Astrocyte (in vitro differentiated cells and primary cell): Measurements from ENCODE around the gene SLC7A6OS. TPM values are rescaled to one million over a fixed set of nuclear protein-coding genes. Genes with fewer than 3 reads are reported as not detected.

Source experiments
- DNase-seq: peaks from one replicate; pipeline ENCODE4 v3.0.0-alpha.2; 2010; ENCODE audit warnings: low read depth
- FAIRE-seq: peaks from 2 replicates; lab custom pipeline; 2011; peaks lifted over from hg19 to GRCh38; lab: Jason Lieb, UNC
- H2AFZ ChIP-seq: 2 replicates; pipeline ENCODE4 v1.6.0; 2012; ENCODE audit warnings: low read depth, low read length, inconsistent platforms
- H3K27ac ChIP-seq: 2 replicates; pipeline ENCODE4 v1.5.1; 2011; ENCODE audit warnings: low read depth, low read length, inconsistent platforms
- H3K27me3 ChIP-seq: 2 replicates; pipeline ENCODE4 v1.6.0; 2011; ENCODE audit warnings: low read length, inconsistent platforms; ENCODE audit not compliant: insufficient read depth
- H3K36me3 ChIP-seq: 2 replicates; pipeline ENCODE4 v1.5.1; 2011; ENCODE audit warnings: low read length, inconsistent platforms; ENCODE audit not compliant: insufficient read depth
- H3K4me1 ChIP-seq: 2 replicates; pipeline ENCODE4 v1.5.1; 2011; ENCODE audit warnings: low read length, inconsistent platforms; ENCODE audit not compliant: insufficient read depth
- H3K4me2 ChIP-seq: 2 replicates; pipeline ENCODE4 v1.6.0; 2012; ENCODE audit warnings: low read length, inconsistent platforms
- H3K4me3 ChIP-seq: 2 replicates; pipeline ENCODE4 v1.5.1; 2011; ENCODE audit warnings: low read depth, mild to moderate bottlenecking, low read length, inconsistent platforms; ENCODE audit not compliant: insufficient read depth
- H3K79me2 ChIP-seq: 2 replicates; pipeline ENCODE4 v1.6.0; 2012; ENCODE audit warnings: mild to moderate bottlenecking, low read length, inconsistent platforms; ENCODE audit not compliant: insufficient read depth
- H3K9ac ChIP-seq: 2 replicates; pipeline ENCODE4 v1.6.0; 2012; ENCODE audit warnings: mild to moderate bottlenecking, low read length, inconsistent platforms
- H3K9me3 ChIP-seq: 2 replicates; pipeline ENCODE4 v1.5.1; 2012; ENCODE audit warnings: low read depth, mild to moderate bottlenecking, low read length, inconsistent platforms; ENCODE audit not compliant: insufficient read depth
- H4K20me1 ChIP-seq: 2 replicates; pipeline ENCODE4 v1.6.0; 2012; ENCODE audit warnings: low read length, inconsistent platforms; ENCODE audit not compliant: insufficient read depth
- H3K27ac Mint-ChIP-seq: one replicate; pipeline ENCODE4 v1.8.0; 2021; ENCODE audit warnings: mild to moderate bottlenecking, mixed read lengths; ENCODE audit not compliant: unreplicated experiment
- H3K27me3 Mint-ChIP-seq: one replicate; pipeline ENCODE4 v1.8.0; 2021; ENCODE audit warnings: low read depth, mixed read lengths; ENCODE audit not compliant: unreplicated experiment
- H3K36me3 Mint-ChIP-seq: one replicate; pipeline ENCODE4 v1.8.0; 2021; ENCODE audit warnings: low read depth, mixed read lengths; ENCODE audit not compliant: unreplicated experiment
- H3K4me1 Mint-ChIP-seq: one replicate; pipeline ENCODE4 v1.8.0; 2021; ENCODE audit warnings: low read depth, mixed read lengths; ENCODE audit not compliant: unreplicated experiment
- H3K4me3 Mint-ChIP-seq: one replicate; pipeline ENCODE4 v1.8.0; 2021; ENCODE audit warnings: mild to moderate bottlenecking, moderate library complexity, mixed read lengths; ENCODE audit not compliant: unreplicated experiment
- H3K9me3 Mint-ChIP-seq: one replicate; pipeline ENCODE4 v1.8.0; 2021; ENCODE audit warnings: mild to moderate bottlenecking, mixed read lengths; ENCODE audit not compliant: unreplicated experiment
- EZH2 ChIP-seq: IDR thresholded peaks from 2 replicates; pipeline ENCODE4 v1.6.1; 2012; ENCODE audit warnings: mild to moderate bottlenecking, low read length, inconsistent platforms; ENCODE audit not compliant: insufficient read depth
- total RNA-seq: library from RNA; stranded (reverse); gene quantifications from 2 replicates; pipeline ENCODE4 v1.2.1, GENCODE V29; 2021
- TF ChIP-seq, protein P1 (sequence below): IDR thresholded peaks from 2 replicates; pipeline ENCODE4 v1.5.1; 2011; ENCODE audit warnings: low read depth, mild to moderate bottlenecking, inconsistent platforms, low read length, moderate library complexity; ENCODE audit not compliant: insufficient read depth

The SLC7A6OS gene
- total RNA-seq, 1 donor from 2014 or later, result 16.7 TPM

DNA sequence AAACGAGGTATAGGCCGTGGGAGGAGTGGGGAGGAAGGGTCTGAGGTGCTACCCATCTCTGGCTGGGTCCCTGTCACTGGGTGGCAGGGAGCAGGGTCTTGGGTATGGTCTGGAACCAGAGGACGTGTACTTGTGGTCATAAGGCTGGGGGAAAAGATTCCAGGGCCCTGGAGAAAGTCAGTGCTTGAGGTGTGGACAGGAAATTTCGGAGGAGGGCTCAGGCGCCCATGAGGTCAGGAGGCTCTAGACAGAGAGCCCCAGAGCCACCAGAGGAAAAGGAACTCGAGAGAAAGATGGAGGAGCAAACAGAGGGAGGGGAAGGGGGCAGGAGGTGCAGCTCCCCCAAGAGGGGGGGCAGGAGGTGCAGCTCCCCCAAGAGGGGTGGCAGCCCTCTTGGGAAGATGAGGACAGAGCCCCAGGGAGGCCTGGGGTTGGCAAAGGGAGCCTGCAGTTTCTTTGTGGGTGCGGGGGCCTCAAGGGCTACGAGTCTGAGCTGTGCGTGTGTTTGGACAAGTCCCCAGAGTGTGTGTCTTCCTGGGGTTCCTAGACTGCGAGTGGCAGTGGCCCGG, 47.1 kb downstream of the SLC7A6OS start:
- Mint-ChIP-seq H3K27me3 (no peaks in the 10 kb centered on the region), H3K27ac (peak overlapping the region; percentile 99), H3K36me3 (peaks cover 8% of the 10 kb centered on the region), H3K4me1 (peaks cover 13% of the 10 kb centered on the region), H3K4me3 (peak overlapping the region; percentile 93), H3K9me3 (no peaks in the 10 kb centered on the region)
- peaks cover 48% of the 10 kb centered on the region for H3K79me2 ChIP-seq
- H4K20me1 ChIP-seq, result peaks cover 29% of the 10 kb centered on the region
- H3K4me3 ChIP-seq, result peak overlapping the region; percentile 84
- H3K4me2 ChIP-seq, result peak overlapping the region; percentile 94
- no peaks in the 10 kb centered on the region for H3K9me3 ChIP-seq
- peak overlapping the region; percentile 93 for H3K27ac ChIP-seq
- H3K36me3 ChIP-seq, result peaks cover 3% of the 10 kb centered on the region
- peak overlapping the region; percentile 99 for H3K9ac ChIP-seq
- FAIRE-seq (no peak), DNase-seq (no peak)
- H3K27me3 ChIP-seq, result no peaks in the 10 kb centered on the region
- H2AFZ ChIP-seq, result peak overlapping the region; percentile 94
- peaks cover 8% of the 10 kb centered on the region for H3K4me1 ChIP-seq
- TF ChIP-seq, protein P1, sequence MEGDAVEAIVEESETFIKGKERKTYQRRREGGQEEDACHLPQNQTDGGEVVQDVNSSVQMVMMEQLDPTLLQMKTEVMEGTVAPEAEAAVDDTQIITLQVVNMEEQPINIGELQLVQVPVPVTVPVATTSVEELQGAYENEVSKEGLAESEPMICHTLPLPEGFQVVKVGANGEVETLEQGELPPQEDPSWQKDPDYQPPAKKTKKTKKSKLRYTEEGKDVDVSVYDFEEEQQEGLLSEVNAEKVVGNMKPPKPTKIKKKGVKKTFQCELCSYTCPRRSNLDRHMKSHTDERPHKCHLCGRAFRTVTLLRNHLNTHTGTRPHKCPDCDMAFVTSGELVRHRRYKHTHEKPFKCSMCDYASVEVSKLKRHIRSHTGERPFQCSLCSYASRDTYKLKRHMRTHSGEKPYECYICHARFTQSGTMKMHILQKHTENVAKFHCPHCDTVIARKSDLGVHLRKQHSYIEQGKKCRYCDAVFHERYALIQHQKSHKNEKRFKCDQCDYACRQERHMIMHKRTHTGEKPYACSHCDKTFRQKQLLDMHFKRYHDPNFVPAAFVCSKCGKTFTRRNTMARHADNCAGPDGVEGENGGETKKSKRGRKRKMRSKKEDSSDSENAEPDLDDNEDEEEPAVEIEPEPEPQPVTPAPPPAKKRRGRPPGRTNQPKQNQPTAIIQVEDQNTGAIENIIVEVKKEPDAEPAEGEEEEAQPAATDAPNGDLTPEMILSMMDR, result no peak
- TF ChIP-seq EZH2, result no peak

DNA sequence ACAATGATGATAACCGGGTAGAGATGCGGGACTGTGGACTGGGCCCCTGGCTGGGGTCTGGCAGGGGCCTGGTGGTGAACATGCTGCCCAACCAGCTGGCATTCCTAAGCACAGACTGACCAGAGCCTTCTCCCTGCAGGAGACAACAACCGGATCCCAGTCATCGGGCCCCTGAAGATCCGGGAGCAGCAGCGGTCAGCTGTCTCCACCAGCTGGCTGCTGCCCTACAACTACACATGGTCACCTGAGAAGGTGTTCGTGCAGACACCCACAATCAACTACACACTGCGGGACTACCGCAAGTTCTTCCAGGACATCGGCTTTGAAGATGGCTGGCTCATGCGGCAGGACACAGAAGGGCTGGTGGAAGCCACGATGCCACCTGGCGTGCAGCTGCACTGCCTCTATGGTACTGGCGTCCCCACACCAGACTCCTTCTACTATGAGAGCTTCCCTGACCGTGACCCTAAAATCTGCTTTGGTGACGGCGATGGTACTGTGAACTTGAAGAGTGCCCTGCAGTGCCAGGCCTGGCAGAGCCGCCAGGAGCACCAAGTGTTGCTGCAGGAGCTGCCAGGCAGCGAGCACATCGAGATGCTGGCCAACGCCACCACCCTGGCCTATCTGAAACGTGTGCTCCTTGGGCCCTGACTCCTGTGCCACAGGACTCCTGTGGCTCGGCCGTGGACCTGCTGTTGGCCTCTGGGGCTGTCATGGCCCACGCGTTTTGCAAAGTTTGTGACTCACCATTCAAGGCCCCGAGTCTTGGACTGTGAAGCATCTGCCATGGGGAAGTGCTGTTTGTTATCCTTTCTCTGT, 51.5 kb downstream of the SLC7A6OS start:
- Histone ChIP-seq H3K4me2 (no peak overlapping the region), H4K20me1 (peaks cover 6% of the 10 kb centered on the region), H3K36me3 (peaks cover 7% of the 10 kb centered on the region), H3K4me3 (no peak overlapping the region), H2AFZ (no peak overlapping the region), H3K79me2 (peaks cover 6% of the 10 kb centered on the region), H3K9ac (no peak overlapping the region), H3K27ac (no peak overlapping the region), H3K9me3 (no peaks in the 10 kb centered on the region), H3K27me3 (no peaks in the 10 kb centered on the region), H3K4me1 (peaks cover 10% of the 10 kb centered on the region)
- Mint-ChIP-seq H3K4me1 (peaks cover 8% of the 10 kb centered on the region), H3K9me3 (no peaks in the 10 kb centered on the region), H3K4me3 (no peak overlapping the region), H3K36me3 (peaks cover 8% of the 10 kb centered on the region), H3K27me3 (no peaks in the 10 kb centered on the region), H3K27ac (no peak overlapping the region)
- DNase-seq (no peak), FAIRE-seq (no peak)
- TF ChIP-seq, protein P1, result no peak
- no peak for TF ChIP-seq EZH2
